LHCN-M2 (cell line): Measurements from ENCODE around the gene CDH7. TPM values are rescaled to one million over a fixed set of nuclear protein-coding genes. Genes with fewer than 3 reads are reported as not detected.

Experiments
- DNase-seq: peaks from one replicate; pipeline ENCODE4 v3.0.0-alpha.2; 2012; ENCODE audit warnings: low read depth
- total RNA-seq: library from RNA; depleted of rRNA; stranded (reverse); fragments of >200 nt; gene quantifications from 2 replicates; pipeline ENCODE4 v1.2.3, GENCODE V29; 2014

CDH7 gene
- total RNA-seq, 1 experiment from 2014 or later: not detected

DNA sequence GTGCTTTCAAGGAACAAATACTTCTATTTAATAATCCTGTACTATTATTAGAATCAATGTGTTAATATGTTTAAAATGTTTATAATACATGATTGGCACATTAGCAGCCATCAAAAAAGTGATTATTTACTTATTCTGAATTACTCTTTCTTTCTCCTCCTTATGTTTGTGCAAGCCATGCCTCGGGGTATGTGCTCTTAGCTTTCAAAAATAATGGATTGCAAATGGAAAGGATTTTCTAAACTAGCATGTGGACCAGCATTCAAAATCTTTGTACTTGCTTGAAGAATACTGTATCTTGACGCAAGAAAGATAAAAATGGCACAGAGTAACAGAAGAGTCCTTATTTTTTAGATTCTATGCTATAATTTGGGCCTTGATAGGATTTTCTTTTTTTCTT, 156.5 kb downstream of the CDH7 start:
- no peak for DNase-seq

DNA sequence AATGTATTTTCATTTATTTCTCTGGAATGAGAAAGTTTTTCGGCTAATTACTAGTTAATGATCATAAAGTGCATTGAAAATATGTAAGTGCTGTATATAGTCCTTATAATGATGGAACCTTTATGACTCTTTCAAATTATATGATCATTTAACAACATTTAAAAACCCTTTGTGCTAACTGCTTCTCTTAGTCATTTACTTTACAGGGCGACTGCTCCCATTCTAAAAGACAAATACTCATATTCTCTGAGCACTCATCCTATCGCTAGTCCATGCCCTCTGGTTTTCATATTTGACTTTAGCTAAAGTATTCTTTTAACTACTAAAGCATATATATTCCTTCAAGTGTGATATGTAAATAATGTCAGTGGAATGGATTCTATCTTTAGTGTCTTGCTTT, 168.2 kb downstream of the CDH7 start:
- no peak for DNase-seq

DNA sequence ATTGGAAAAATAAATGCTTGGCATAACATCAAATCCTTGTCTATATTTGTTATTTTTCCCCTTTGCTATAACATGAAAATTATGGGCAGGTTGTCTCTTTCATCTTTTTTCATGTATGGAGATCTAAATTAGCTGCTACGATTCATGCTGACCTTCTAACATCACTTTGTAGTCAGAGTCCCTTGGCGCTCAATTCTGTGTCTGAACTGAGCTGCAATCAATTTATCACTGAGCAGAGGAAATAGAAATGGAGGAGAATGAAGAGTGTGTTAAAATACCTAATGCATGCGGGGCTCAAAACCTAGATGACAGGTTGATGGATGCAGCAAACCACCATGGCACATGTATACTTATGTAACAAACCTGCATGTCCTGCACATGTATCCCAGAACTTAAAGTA, 168.9 kb downstream of the CDH7 start:
- no peak for DNase-seq

DNA sequence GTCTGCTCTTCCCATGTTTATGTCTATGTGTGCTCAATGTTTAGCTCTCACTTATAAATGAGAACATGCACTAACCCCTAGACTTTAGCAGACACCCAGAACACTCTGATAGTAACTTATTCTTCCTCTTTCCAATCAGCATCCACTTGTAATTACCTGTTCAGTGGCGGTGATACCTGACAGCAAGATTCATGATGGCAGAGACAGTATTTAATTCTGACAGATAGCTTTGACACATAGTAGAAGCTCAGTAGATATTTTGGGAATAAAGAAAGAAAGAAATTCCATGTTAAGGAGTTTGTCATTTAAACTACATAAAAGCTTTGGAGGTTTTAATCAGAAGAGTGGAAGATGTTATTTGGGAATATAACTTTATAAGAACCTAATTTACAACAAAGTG, 171.3 kb downstream of the CDH7 start:
- DNase-seq: no peak

DNA sequence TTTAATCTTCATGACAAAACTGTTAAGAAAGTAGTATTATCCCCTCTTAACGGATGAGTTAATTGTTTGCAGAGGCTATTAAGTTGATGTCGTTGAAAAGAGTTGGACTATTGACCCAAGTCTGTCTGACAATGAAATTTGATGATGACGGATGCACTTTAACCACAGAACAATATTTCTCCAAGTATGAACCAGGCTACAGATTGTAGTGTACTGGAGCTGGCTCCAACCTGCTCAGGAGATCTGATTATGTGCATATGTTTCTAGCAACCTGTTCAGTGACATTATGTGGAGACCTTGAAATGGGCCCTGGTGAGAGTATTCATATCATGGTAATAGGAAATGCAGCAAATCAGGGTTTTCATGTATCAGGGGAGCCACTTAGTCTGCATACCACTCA, 174.1 kb downstream of the CDH7 start:
- DNase-seq: no peak

DNA sequence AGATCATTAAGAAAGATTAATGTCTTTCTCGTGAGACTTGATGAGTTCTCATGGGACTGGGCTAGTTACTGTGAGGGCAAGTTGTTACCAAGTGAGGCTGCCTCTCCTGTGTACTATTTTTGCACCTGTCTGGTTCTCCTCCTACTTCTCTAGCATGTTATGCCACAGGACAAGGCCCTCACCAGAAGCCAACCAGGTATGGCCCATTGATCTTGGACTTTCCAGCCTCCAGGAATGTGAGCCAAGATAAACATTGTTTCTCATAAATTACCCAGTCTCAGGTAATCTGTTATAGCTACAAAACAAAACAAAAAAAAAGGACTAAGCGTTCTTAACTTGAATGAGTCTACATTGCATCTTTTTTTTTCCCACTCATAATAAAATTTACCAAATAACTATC, 184.1 kb downstream of the CDH7 start:
- no peak for DNase-seq

DNA sequence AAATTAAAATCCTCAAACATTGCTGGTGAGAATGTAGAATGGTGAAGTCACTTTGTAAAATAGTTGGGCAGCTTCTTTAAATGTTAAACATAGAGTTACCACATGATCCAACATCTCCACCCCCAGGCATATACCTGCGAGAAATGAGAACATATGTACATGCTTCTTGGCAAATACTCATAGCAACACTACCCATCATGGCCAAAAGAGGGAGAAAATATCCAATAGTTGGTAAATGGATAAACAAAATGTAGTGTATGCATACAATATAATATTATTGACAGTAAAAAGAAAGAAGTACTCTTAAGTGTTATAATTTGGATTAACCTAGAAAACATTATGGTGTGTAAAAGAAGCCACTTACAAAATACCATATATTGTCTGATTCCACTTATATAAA, 185.9 kb downstream of the CDH7 start:
- DNase-seq: peak; percentile 1

DNA sequence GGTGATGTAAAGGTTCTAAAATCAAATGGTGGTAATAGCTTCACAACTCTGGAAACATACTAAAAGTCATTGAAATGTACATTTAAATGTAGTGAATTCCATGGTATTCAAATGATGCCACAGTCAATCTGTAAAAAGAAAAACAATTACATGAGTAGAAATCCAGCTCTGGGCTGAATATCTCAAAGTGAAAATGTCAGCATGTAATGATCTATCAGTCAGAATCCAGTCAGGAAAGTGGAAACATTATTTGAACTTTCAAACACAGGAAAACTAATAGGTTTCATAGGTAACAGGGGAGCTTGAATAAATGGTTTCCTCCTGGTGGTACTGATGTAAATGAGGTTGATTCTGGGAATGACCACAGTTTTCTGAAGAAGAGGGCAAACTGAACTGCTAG, 186.4 kb downstream of the CDH7 start:
- DNase-seq: no peak

DNA sequence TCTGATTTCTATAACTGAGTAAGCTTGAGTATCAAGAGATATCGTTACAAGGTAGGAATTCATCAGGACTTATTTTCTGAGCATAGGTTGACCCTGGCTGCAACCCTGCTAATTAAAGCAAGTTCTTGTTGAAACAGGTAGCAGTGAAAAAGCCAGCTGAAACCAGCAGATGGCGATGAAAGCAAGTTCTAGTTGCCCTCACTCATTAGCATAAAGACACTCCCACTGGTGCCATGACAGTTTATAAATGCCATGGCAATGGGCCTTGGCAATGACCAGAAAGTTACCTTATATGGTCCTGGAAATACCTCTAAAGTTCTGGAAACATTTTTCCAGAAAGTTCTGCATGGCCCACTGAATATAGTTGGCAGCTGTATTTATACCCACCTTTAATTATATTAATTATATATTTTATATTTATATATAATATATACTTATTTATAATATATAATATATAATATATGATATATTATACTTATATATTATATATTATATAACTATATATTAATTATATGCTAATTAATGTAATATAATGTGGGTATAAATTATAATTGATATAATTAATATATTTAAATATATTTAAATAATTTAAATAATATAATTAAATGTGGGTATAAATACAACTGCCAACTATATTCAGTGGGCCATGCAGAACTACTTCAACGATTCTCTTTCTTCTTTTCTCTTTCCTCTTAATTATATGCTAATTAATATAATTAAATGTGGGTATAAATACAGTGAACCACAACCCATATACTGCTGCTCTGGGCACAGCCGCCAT, 188.0 kb downstream of the CDH7 start:
- DNase-seq: peak; percentile 60
